Fibroblast of lung (primary cell): Measurements from ENCODE around the gene TMEM178B. TPM values are rescaled to one million over a fixed set of nuclear protein-coding genes. Genes with fewer than 3 reads are reported as not detected.

Experiments used
- DNase-seq, 2 donors: peaks; one replicate each; pipeline versions ENCODE4 v3.0.0 to v3.0.0-alpha.2; 2010; ENCODE audit warnings: low read depth in 2 of 2
- H2AFZ ChIP-seq: 2 replicates; pipeline ENCODE4 v1.5.1; 2012; ENCODE audit warnings: low read length, control low read depth, inconsistent platforms
- H3K27ac ChIP-seq: 2 replicates; pipeline ENCODE4 v1.5.1; 2011; ENCODE audit warnings: low read length, control low read depth; ENCODE audit not compliant: insufficient read depth
- H3K27me3 ChIP-seq: 2 replicates; pipeline ENCODE4 v1.5.1; 2011; ENCODE audit warnings: mild to moderate bottlenecking, low read length; ENCODE audit not compliant: control insufficient read depth, insufficient read depth
- H3K36me3 ChIP-seq: 2 replicates; pipeline ENCODE4 v1.5.1; 2011; ENCODE audit warnings: low read length; ENCODE audit not compliant: control insufficient read depth, insufficient read depth
- H3K4me1 ChIP-seq: 2 replicates; pipeline ENCODE4 v1.5.1; 2011; ENCODE audit warnings: low read length; ENCODE audit not compliant: control insufficient read depth, insufficient read depth; ENCODE audit errors: extremely low read depth
- H3K4me2 ChIP-seq: 2 replicates; pipeline ENCODE4 v1.5.1; 2011; ENCODE audit warnings: low read length, control low read depth; ENCODE audit not compliant: insufficient read depth; ENCODE audit errors: extremely low read depth
- H3K4me3 ChIP-seq, 4 experiments: fragments of 200-600 bp in 1 of 4; sonication (generic) in 1 of 4; replicated peaks in 1 of 4; 2 replicates each; pipeline ENCODE4 v1.5.1; 2011 to 2016; ENCODE audit warnings: low read length in 4 of 4, low read depth in 3 of 4, mild to moderate bottlenecking in 3 of 4, control low read depth in 2 of 4, inconsistent platforms in 1 of 4, mixed read lengths in 1 of 4; ENCODE audit not compliant: insufficient read depth in 1 of 4; ENCODE audit errors: control extremely low read depth in 1 of 4
- H3K79me2 ChIP-seq: 2 replicates; pipeline ENCODE4 v1.5.1; 2012; ENCODE audit warnings: mild to moderate bottlenecking, low read length, inconsistent platforms; ENCODE audit not compliant: control insufficient read depth, insufficient read depth
- H3K9ac ChIP-seq: 2 replicates; pipeline ENCODE4 v1.5.1; 2011; ENCODE audit warnings: mild to moderate bottlenecking, low read length, control low read depth; ENCODE audit not compliant: insufficient read depth
- H3K9me3 ChIP-seq: 2 replicates; pipeline ENCODE4 v1.5.1; 2012; ENCODE audit warnings: low read depth, low read length; ENCODE audit not compliant: control insufficient read depth, insufficient read depth
- H4K20me1 ChIP-seq: 2 replicates; pipeline ENCODE4 v1.5.1; 2011; ENCODE audit warnings: low read length; ENCODE audit not compliant: control insufficient read depth, insufficient read depth; ENCODE audit errors: extremely low read depth
- CTCF ChIP-seq, 2 donors: IDR thresholded peaks in 1 of 2; conservative IDR thresholded peaks in 1 of 2; 1 replicate in 1 of 2; 2 replicates in 1 of 2; pipeline ENCODE4 v1.5.1; 2011 to 2012; ENCODE audit warnings: low read length in 2 of 2, control low read depth in 1 of 2, inconsistent platforms in 1 of 2, low read depth in 1 of 2, mild to moderate bottlenecking in 1 of 2
- EZH2 ChIP-seq: IDR thresholded peaks from 2 replicates; pipeline ENCODE4 v1.5.1; 2012; ENCODE audit warnings: low read length, control low read depth, mild to moderate bottlenecking; ENCODE audit errors: missing control alignments
- polyA plus RNA-seq, 2 donors: library from polyadenylated mRNA; depleted of rRNA in 1 of 2; stranded (reverse) in 1 of 2; unstranded in 1 of 2; fragments of >200 nt; gene quantifications; 2 replicates each; pipeline ENCODE4 v1.2.1, GENCODE V29; 2011 to 2012; ENCODE audit warnings: missing spikeins in 1 of 2
- total RNA-seq: library from RNA; depleted of rRNA; stranded (reverse); fragments of >200 nt; gene quantifications from 2 replicates; pipeline ENCODE4 v1.2.1, GENCODE V29; 2014

Gene TMEM178B
- total and polyA plus RNA-seq, 2 donors (not counting 1 experiment from before 2014, with no cell fraction given), result under 0.01 to 0.14 TPM

GRCh38 chr7:141519623-141520022 is 445.8 kb downstream of the TMEM178B start:
- Histone ChIP-seq H4K20me1 (no peaks in the 10 kb centered on the region), H3K4me3 (no peak overlapping the region), H3K79me2 (no peaks in the 10 kb centered on the region), H3K9ac (no peak overlapping the region), H3K4me2 (no peak overlapping the region), H3K27me3 (no peaks in the 10 kb centered on the region), H3K27ac (no peak overlapping the region), H3K9me3 (no peaks in the 10 kb centered on the region), H3K36me3 (no peaks in the 10 kb centered on the region), H2AFZ (no peak overlapping the region), H3K4me1 (no peaks in the 10 kb centered on the region)
- TF ChIP-seq EZH2 (no peak), CTCF (conservative IDR thresholded peaks at IDR 0.05 in 1 of 2, IDR thresholded peaks at IDR 0.05 in 1 of 2; ENCODE audit: low read depth in 1 of 2, low read length in 2 of 2) (no peak)
- no peak for DNase-seq

GRCh38 chr7:141522657-141523342 is 448.9 kb downstream of the TMEM178B start:
- Histone ChIP-seq H3K4me1 (no peaks in the 10 kb centered on the region), H3K27me3 (no peaks in the 10 kb centered on the region), H3K9ac (no peak overlapping the region), H3K9me3 (no peaks in the 10 kb centered on the region), H3K4me2 (no peak overlapping the region), H4K20me1 (no peaks in the 10 kb centered on the region), H3K27ac (no peak overlapping the region), H3K79me2 (no peaks in the 10 kb centered on the region), H3K4me3 (no peak overlapping the region), H2AFZ (no peak overlapping the region), H3K36me3 (no peaks in the 10 kb centered on the region)
- TF ChIP-seq CTCF (conservative IDR thresholded peaks at IDR 0.05 in 1 of 2, IDR thresholded peaks at IDR 0.05 in 1 of 2; ENCODE audit: low read depth in 1 of 2, low read length in 2 of 2) (no peak), EZH2 (no peak)
- no peak for DNase-seq

- no peaks in the 10 kb centered on the region for H3K9me3 ChIP-seq
- no peak for DNase-seq
Measured at GRCh38 chr7:141525973-141526514, 452.2 kb downstream of the TMEM178B start.

More at GRCh38 chr7:141525973-141526514, 452.2 kb downstream of the TMEM178B start:
- TF ChIP-seq CTCF (conservative IDR thresholded peaks at IDR 0.05 in 1 of 2, IDR thresholded peaks at IDR 0.05 in 1 of 2; ENCODE audit: low read depth in 1 of 2, low read length in 2 of 2), result no peak
- TF ChIP-seq EZH2, result no peak
- Histone ChIP-seq H3K4me3 (no peak overlapping the region), H4K20me1 (no peaks in the 10 kb centered on the region), H3K79me2 (no peaks in the 10 kb centered on the region), H2AFZ (no peak overlapping the region), H3K36me3 (no peaks in the 10 kb centered on the region), H3K9ac (no peak overlapping the region), H3K27ac (no peak overlapping the region), H3K4me2 (no peak overlapping the region), H3K4me1 (no peaks in the 10 kb centered on the region), H3K27me3 (no peaks in the 10 kb centered on the region)
